ENCODE results near the gene PAK1IP1.
"Not testable (repeated sequence)": the region's sequence is repeated elsewhere in the genome, so short reads cannot be mapped to it uniquely, and the experiment has no call there.

PAK1IP1 gene

GRCh38 chr6:10694302-10695085 lies at the start of gene PAK1IP1, which contains the start of gene C6orf52:
PAK1IP1 (plus strand) TSS chr6:10694972; CDS start chr6:10694986, 14 bp downstream.
C6orf52 (minus strand) TSS chr6:10694616; CDS start chr6:10687550, 7,066 bp downstream.
- no peak for TF ChIP-seq CTCF (IDR thresholded peaks at IDR 0.05; ENCODE audit: low read length, missing control alignments)

GRCh38 chr6:10655508-10656055 lies 39.2 kb upstream of the PAK1IP1 start:
- H3K4me3 ChIP-seq (replicated peaks; ENCODE audit: low read depth, low read length), result no peak overlapping the region
- DNase-seq (ENCODE audit: low read depth), result no peak
- no peak for TF ChIP-seq CTCF (IDR thresholded peaks at IDR 0.05; ENCODE audit: low read length, missing control alignments)

More at GRCh38 chr6:10694302-10695085, at the start of gene PAK1IP1, which contains the start of gene C6orf52:
- DNase-seq (ENCODE audit: low read depth), result peak; percentile 95
- H3K4me3 ChIP-seq (replicated peaks; ENCODE audit: low read depth, low read length), result peak within 1 kb of the TSS; percentile 74

GRCh38 chr6:10658910-10659698 lies 35.7 kb upstream of the PAK1IP1 start:
- DNase-seq (ENCODE audit: low read depth), result no peak
- TF ChIP-seq CTCF (IDR thresholded peaks at IDR 0.05; ENCODE audit: low read length, missing control alignments), result no peak
- H3K4me3 ChIP-seq (replicated peaks; ENCODE audit: low read depth, low read length), result peak overlapping the region; percentile 17

- no peak for DNase-seq (ENCODE audit: low read depth)
- TF ChIP-seq CTCF (IDR thresholded peaks at IDR 0.05; ENCODE audit: low read length, missing control alignments), result no peak
- peak overlapping the region; percentile 17 for H3K4me3 ChIP-seq (replicated peaks; ENCODE audit: low read depth, low read length)
Observed at GRCh38 chr6:10659699-10660348, 34.9 kb upstream of the PAK1IP1 start.

- H3K4me3 ChIP-seq (replicated peaks; ENCODE audit: low read depth, low read length); DNase-seq (ENCODE audit: low read depth): not testable (repeated sequence)
Observed at GRCh38 chr6:10660431-10661191, 34.2 kb upstream of the PAK1IP1 start.

GRCh38 chr6:10662207-10662606 lies 32.6 kb upstream of the PAK1IP1 start:
- no peak for DNase-seq (ENCODE audit: low read depth)

More at GRCh38 chr6:10662207-10662606, 32.6 kb upstream of the PAK1IP1 start:
- no peak for TF ChIP-seq CTCF (IDR thresholded peaks at IDR 0.05; ENCODE audit: low read length, missing control alignments)
- no peak overlapping the region for H3K4me3 ChIP-seq (replicated peaks; ENCODE audit: low read depth, low read length)

All from fibroblast of pulmonary artery (primary cell).